Retinal pigment epithelial cell (primary cell): Measurements from ENCODE around the gene SOBP.
"Not testable (repeated sequence)": the region's sequence is repeated elsewhere in the genome, so short reads cannot be mapped to it uniquely, and the experiment has no call there.

Source experiments
- DNase-seq: peaks from one replicate; pipeline ENCODE4 v3.0.0-alpha.2; 2010; ENCODE audit warnings: low read depth
- H3K4me3 ChIP-seq: 2 replicates; pipeline ENCODE4 v1.5.1; 2011; ENCODE audit warnings: mild to moderate bottlenecking, low read length, control low read depth, moderate library complexity
- CTCF ChIP-seq: conservative IDR thresholded peaks from 2 replicates; pipeline ENCODE4 v1.5.1; 2011; ENCODE audit warnings: low read depth, low read length, control low read depth, inconsistent platforms

SOBP gene

GRCh38 chr6:107545763-107546162, 55.8 kb downstream of the SOBP start:
- no peak overlapping the region for H3K4me3 ChIP-seq
- TF ChIP-seq CTCF, result no peak
- DNase-seq, result no peak

- TF ChIP-seq CTCF, result no peak
- H3K4me3 ChIP-seq, result no peak overlapping the region
- DNase-seq, result no peak
These were observed 57.0 kb downstream of the SOBP start for GRCh38 chr6:107546691-107547450.

- H3K4me3 ChIP-seq, result no peak overlapping the region
- no peak for DNase-seq
- TF ChIP-seq CTCF, result no peak
These were observed 57.5 kb downstream of the SOBP start for GRCh38 chr6:107547451-107547840.

GRCh38 chr6:107550241-107550840, 60.4 kb downstream of the SOBP start:
- no peak for TF ChIP-seq CTCF
- no peak overlapping the region for H3K4me3 ChIP-seq
- no peak for DNase-seq

- no peak for TF ChIP-seq CTCF
- no peak for DNase-seq
- H3K4me3 ChIP-seq, result no peak overlapping the region
These were observed 61.0 kb downstream of the SOBP start for GRCh38 chr6:107550906-107551305.

- H3K4me3 ChIP-seq, DNase-seq: not testable (repeated sequence)
These were observed 63.2 kb downstream of the SOBP start for GRCh38 chr6:107553121-107553520.

GRCh38 chr6:107554326-107554725, 64.4 kb downstream of the SOBP start:
- DNase-seq, result no peak
- H3K4me3 ChIP-seq, result no peak overlapping the region
- TF ChIP-seq CTCF, result no peak
